Muscle layer of colon (tissue), 2 donors: ENCODE measurements around the gene NAPG.

Experiments
- H3K27ac ChIP-seq: one replicate; pipeline ENCODE4 v1.7.0; 2013; ENCODE audit warnings: low read depth, mild to moderate bottlenecking, low read length, moderate library complexity
- H3K27me3 ChIP-seq, 2 donors: one replicate each; pipeline ENCODE4 v1.7.0; 2013; ENCODE audit warnings: low read length in 2 of 2, mild to moderate bottlenecking in 2 of 2; ENCODE audit not compliant: insufficient read depth in 2 of 2, control insufficient read depth in 1 of 2
- H3K36me3 ChIP-seq: one replicate; pipeline ENCODE4 v1.7.0; 2013; ENCODE audit warnings: mild to moderate bottlenecking, low read length; ENCODE audit not compliant: insufficient read depth
- H3K4me1 ChIP-seq: one replicate; pipeline ENCODE4 v1.7.0; 2013; ENCODE audit warnings: mild to moderate bottlenecking, low read length; ENCODE audit not compliant: insufficient read depth
- H3K4me3 ChIP-seq, 2 donors: one replicate each; pipeline ENCODE4 v1.7.0; 2013; ENCODE audit warnings: low read length in 2 of 2, low read depth in 1 of 2, mild to moderate bottlenecking in 1 of 2, moderate library complexity in 1 of 2
- H3K9ac ChIP-seq: one replicate; pipeline ENCODE4 v1.7.0; 2013; ENCODE audit warnings: low read length
- H3K9me3 ChIP-seq: one replicate; pipeline ENCODE4 v1.7.0; 2013; ENCODE audit warnings: mild to moderate bottlenecking, low read length
- donor health status: abdominal sarcoma.
- donor health status: Adenocarcinoma of cecum.

Gene NAPG

GRCh38 chr18:10525697-10526560 lies at the start of gene NAPG:
Gene NAPG (plus strand): TSS chr18:10526027. CDS start chr18:10526103, 76 bp downstream.
- H3K4me1 ChIP-seq, result peaks cover 37% of the 10 kb centered on the region

GRCh38 chr18:10476338-10476791 lies 49.5 kb upstream of the NAPG start:
- no peak overlapping the region for H3K27ac ChIP-seq

More at GRCh38 chr18:10525697-10526560, at the start of gene NAPG:
- Histone ChIP-seq H3K9ac (peak within 1 kb of the TSS; percentile 81), H3K36me3 (no peaks in the 10 kb centered on the region), H3K27ac (peak within 1 kb of the TSS; percentile 73), H3K27me3 (no peaks in the 10 kb centered on the region), H3K4me3 (peak within 1 kb of the TSS; percentile 98 to 99), H3K9me3 (no peaks in the 10 kb centered on the region)

GRCh38 chr18:10477121-10477862 lies 48.5 kb upstream of the NAPG start:
- no peak overlapping the region for H3K4me3 ChIP-seq
- H3K4me1 ChIP-seq, result peaks cover 17% of the 10 kb centered on the region
- H3K9ac ChIP-seq, result no peak overlapping the region
- H3K9me3 ChIP-seq, result no peaks in the 10 kb centered on the region
- H3K27me3 ChIP-seq, result peaks cover 0 to 5% of the 10 kb centered on the region in 2 donors
- H3K36me3 ChIP-seq, result no peaks in the 10 kb centered on the region
- H3K27ac ChIP-seq, result no peak overlapping the region

More at GRCh38 chr18:10476338-10476791, 49.5 kb upstream of the NAPG start:
- Histone ChIP-seq H3K27me3 (peaks cover 0 to 5% of the 10 kb centered on the region in 2 donors), H3K36me3 (no peaks in the 10 kb centered on the region), H3K4me1 (peaks cover 17% of the 10 kb centered on the region), H3K9me3 (no peaks in the 10 kb centered on the region), H3K4me3 (peak overlapping the region in 1 of 2 donors; percentile 7), H3K9ac (no peak overlapping the region)

- H3K4me3 ChIP-seq, result no peak overlapping the region
- no peak overlapping the region for H3K9ac ChIP-seq
- no peaks in the 10 kb centered on the region for H3K36me3 ChIP-seq
- H3K9me3 ChIP-seq, result no peaks in the 10 kb centered on the region
- no peak overlapping the region for H3K27ac ChIP-seq
- H3K27me3 ChIP-seq, result peaks cover 0 to 5% of the 10 kb centered on the region in 2 donors
- peaks cover 17% of the 10 kb centered on the region for H3K4me1 ChIP-seq
These were observed 48.0 kb upstream of the NAPG start for GRCh38 chr18:10477863-10478260.

- Histone ChIP-seq H3K9ac (no peak overlapping the region), H3K36me3 (no peaks in the 10 kb centered on the region), H3K9me3 (no peaks in the 10 kb centered on the region), H3K27me3 (peaks cover 0 to 5% of the 10 kb centered on the region in 2 donors), H3K4me3 (no peak overlapping the region), H3K27ac (no peak overlapping the region), H3K4me1 (peaks cover 6% of the 10 kb centered on the region)
These were observed 44.0 kb upstream of the NAPG start for GRCh38 chr18:10481831-10482230.

- no peak overlapping the region for H3K4me3 ChIP-seq
- no peak overlapping the region for H3K9ac ChIP-seq
- peaks cover 0 to 5% of the 10 kb centered on the region in 2 donors for H3K27me3 ChIP-seq
- H3K27ac ChIP-seq, result no peak overlapping the region
- H3K9me3 ChIP-seq, result no peaks in the 10 kb centered on the region
- peaks cover 6% of the 10 kb centered on the region for H3K4me1 ChIP-seq
- no peaks in the 10 kb centered on the region for H3K36me3 ChIP-seq
These were observed 43.4 kb upstream of the NAPG start for GRCh38 chr18:10482363-10482984.

GRCh38 chr18:10482985-10483949 lies 42.6 kb upstream of the NAPG start:
- Histone ChIP-seq H3K27me3 (peaks cover 0 to 1% of the 10 kb centered on the region in 2 donors), H3K27ac (no peak overlapping the region), H3K36me3 (no peaks in the 10 kb centered on the region)

GRCh38 chr18:10485475-10485874 lies 40.4 kb upstream of the NAPG start:
- no peak overlapping the region for H3K27ac ChIP-seq
- H3K4me1 ChIP-seq, result peaks cover 18% of the 10 kb centered on the region
- H3K9me3 ChIP-seq, result no peaks in the 10 kb centered on the region
- H3K4me3 ChIP-seq, result no peak overlapping the region
- H3K36me3 ChIP-seq, result peaks cover 5% of the 10 kb centered on the region
- H3K27me3 ChIP-seq, result no peaks in the 10 kb centered on the region
- no peak overlapping the region for H3K9ac ChIP-seq

More at GRCh38 chr18:10482985-10483949, 42.6 kb upstream of the NAPG start:
- no peaks in the 10 kb centered on the region for H3K9me3 ChIP-seq
- no peak overlapping the region for H3K4me3 ChIP-seq
- peaks cover 10% of the 10 kb centered on the region for H3K4me1 ChIP-seq
- no peak overlapping the region for H3K9ac ChIP-seq

GRCh38 chr18:10486362-10486761 lies 39.5 kb upstream of the NAPG start:
- Histone ChIP-seq H3K27me3 (no peaks in the 10 kb centered on the region), H3K27ac (no peak overlapping the region), H3K4me1 (peaks cover 18% of the 10 kb centered on the region), H3K36me3 (peaks cover 5% of the 10 kb centered on the region), H3K4me3 (no peak overlapping the region), H3K9me3 (no peaks in the 10 kb centered on the region), H3K9ac (no peak overlapping the region)

GRCh38 chr18:10487154-10487553 lies 38.7 kb upstream of the NAPG start:
- H3K36me3 ChIP-seq, result peaks cover 5% of the 10 kb centered on the region
- H3K27ac ChIP-seq, result no peak overlapping the region
- no peaks in the 10 kb centered on the region for H3K27me3 ChIP-seq
- peaks cover 18% of the 10 kb centered on the region for H3K4me1 ChIP-seq
- H3K9me3 ChIP-seq, result no peaks in the 10 kb centered on the region
- H3K4me3 ChIP-seq, result no peak overlapping the region
- H3K9ac ChIP-seq, result no peak overlapping the region
